HG02938 (cell line): ENCODE data around the gene MEI1.

ENCODE experiments used
- ATAC-seq: cut with Tn5 transposase; IDR thresholded peaks from one replicate; pipeline ENCODE4 v1.9.1; 2021; ENCODE audit warnings: mild to moderate bottlenecking, moderate library complexity; ENCODE audit not compliant: unreplicated experiment

MEI1 gene

DNA sequence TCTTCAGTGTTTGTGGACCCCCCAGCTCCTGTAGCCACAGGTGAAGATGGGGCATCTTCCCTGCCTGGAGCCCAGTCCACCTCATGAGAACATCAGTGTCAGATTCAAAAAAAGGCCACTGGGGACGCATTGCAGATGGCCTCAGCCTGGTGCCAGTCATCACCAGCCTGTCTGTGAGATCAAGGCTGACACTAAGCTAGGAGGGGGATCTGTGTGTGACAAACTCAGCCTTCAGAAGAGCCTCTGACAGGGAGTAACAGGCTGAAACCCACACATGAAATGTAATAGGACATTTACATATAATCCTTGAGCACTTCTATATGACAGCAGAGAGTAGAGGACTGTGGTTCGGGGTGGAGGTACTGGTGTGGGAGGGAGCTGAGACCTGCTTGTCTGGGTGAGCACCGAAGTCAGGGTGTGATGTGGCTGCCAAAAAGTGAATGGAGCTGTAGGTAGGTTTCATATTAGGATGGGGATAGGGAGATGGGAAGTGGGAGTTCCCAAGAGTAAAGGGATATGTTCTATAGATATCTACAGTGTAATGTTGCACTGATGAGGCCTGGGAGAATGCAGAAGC, 80.7 kb downstream of the MEI1 start:
- no peak for ATAC-seq

DNA sequence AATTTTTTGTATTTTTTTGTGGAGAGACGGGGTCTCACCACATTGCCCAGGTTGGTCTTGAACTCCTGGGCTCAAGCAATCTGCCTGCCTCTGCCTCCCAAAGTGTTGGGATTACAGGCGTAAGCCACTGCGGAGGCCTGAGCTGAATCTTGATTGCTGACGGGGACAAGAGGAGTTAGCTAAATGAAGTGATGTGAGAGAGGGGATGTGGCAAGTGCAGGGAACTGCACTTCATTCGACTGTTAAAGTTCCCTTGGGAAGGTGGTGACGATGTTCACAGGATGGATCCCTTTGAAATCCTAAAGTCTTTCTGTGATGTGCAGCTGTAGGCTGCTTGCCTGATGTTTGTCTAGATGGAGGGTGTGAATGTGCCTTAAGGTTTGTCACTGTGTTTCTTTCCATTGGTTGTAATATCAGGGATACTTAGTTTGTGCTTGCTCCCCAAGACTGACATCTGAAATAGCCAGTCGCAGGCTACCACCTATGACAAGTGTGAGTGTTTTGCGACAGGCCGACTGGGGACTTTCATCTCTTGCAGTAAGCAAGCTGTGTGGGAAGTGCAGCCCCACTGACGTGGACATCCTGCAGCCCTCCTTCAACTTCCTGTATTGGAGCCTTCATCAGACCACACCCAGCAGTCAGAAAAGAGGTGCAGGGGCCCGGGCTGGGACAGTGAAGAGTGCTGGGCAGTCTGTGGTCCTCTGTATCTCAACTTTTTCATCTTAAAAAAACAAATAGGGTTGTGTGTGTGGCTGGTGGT, 81.6 kb downstream of the MEI1 start:
- ATAC-seq, result peak; percentile 84

DNA sequence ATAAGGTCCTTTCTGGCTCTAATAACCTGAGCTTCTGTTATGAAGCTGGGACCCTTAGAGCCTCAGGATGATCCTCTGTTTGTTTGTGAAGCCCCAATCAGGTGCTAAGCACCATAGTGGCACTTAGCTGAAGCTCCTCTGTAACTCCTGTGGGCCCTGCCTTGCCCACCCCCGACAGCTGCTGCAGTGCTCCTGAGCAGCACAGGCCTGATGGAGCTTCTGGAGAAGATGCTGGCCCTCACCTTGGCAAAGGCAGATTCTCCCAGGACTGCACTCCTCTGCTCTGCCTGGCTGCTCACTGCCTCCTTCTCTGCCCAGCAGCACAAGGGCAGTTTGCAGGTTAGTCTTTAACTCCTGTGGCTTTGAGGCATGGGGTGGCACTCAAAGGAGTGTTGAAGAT, 82.2 kb downstream of the MEI1 start:
- ATAC-seq, result no peak

GRCh38 chr22:41782316-41782715, 83.0 kb downstream of the MEI1 start:
- no peak for ATAC-seq

GRCh38 chr22:41782751-41783150, 83.4 kb downstream of the MEI1 start:
- no peak for ATAC-seq

DNA sequence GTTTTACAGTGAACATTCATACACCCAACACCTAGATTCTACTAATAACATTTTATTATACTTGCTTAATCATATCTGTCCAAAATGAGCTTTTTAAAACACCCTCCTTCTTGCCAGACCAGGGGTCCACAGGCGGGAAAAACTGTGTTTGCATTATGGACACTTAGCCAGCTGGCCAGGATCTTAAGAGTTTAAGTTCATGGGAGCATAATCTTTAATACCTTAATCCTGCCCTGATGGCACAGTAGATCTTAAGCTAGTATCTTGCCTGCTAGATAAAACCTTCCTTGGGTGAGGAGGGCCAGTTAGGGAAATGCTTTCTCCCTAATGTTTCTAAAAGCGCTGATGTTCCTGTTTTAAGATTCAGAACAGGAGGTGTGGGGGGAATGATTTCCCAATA, 88.0 kb downstream of the MEI1 start:
- ATAC-seq, result no peak

DNA sequence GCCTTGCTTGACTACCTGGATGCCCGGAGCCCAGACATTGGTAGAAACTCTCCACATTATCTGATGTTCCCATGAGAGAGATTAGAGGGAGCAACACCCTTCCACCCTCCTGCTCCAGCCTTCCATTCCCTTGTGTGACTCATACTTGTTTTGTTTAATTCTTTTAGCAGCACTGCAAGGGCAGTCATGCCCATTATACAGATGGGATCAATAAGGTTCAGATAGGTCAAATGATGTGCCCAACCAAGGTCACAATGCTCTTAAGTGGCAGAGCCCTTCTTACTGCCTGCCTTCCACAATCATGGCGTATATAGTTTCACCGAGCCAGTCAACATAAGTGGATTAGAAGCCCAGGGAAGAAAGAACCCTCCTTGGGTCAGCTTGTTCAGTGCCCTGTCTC, 94.6 kb downstream of the MEI1 start:
- ATAC-seq, result no peak

- ATAC-seq, result no peak
Observed at GRCh38 chr22:41798736-41799135, 99.4 kb downstream of the MEI1 start.

DNA sequence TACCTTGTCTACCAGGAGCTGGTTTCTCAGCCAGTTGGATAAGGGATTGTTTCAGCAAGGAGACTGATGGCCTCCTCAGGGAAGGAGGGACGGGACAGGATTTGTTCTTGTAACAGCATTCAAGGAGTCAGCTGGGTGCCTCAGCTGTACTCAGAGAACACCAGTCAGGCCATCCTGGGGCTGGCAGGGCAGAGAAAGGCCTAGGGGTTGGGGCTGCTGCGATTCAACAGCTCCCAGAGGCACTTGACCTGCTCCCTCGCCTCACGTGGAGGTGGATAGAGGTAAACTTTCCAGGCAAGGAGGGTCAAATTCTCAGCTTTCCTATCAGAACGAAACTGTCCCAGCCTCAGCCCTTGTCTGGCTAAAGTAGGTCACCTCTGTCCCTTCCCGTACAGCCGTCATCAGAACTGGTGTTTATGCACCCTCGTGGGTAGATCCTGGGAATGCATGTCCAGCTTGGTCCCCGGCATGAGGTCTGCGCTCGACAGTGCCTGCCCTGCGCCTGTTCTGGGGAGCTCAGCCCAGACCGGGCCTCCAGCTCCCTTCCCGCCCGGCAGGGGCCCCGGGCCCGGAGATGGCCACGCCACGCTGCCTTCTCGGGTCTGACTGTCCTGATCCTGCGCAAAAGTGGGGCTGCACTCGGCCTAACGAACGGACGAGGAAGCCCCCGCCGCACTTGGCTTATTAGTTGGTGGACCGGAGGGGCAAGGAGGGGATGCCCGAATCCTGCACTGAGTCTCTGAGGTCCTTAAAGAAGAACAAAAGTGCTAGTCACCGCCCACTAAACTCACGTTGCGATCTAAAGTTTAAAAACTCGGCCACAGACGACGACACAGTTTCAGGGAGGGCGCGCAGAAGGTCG, 100.4 kb downstream of the MEI1 start:
- ATAC-seq, result peak; percentile 33

DNA sequence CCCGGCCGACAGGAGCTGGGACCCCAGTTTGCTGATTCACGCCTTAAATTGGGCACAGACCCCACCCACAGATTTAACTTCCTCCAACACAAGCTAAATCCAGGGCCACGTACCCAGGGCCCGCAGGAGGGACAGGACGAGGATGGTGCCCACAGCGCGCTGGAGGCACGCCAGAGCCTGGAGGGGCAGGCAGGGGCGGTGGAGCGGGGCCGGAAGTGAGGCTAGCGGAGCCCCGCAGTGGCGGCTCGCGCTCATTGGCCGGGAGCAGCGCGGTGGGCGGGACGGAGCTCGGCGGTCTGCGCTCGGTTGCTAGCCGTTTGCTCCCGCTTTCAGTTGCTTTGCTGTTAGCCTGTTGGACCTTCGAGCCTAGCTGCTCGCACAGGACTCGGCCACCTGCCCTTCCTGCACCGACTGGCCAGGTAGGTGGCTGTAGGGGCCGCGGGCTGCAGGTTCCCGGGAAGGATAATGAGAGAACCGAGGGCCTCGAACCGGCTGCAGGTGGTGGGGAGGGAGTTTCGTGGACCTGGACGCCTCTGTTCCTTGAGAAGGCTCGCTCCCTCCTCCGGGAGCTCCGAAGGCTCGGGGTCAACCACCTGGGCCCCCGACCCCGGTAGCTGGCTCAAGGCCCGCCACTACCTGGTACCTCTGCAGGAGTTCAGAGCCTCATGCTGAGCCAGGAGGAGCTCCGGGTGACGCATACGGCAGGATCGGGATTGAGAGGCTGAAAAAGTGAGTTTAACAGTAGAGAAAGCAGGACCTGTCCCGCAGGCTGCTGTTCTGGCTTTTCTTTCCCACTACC, 101.2 kb downstream of the MEI1 start, which contains the start of gene CCDC134:
CCDC134 (plus strand) TSS at position 332 of the 799 bp plus-strand sequence. CDS start 8,212 bp downstream, outside the sequence.
- peak; percentile 72 for ATAC-seq

DNA sequence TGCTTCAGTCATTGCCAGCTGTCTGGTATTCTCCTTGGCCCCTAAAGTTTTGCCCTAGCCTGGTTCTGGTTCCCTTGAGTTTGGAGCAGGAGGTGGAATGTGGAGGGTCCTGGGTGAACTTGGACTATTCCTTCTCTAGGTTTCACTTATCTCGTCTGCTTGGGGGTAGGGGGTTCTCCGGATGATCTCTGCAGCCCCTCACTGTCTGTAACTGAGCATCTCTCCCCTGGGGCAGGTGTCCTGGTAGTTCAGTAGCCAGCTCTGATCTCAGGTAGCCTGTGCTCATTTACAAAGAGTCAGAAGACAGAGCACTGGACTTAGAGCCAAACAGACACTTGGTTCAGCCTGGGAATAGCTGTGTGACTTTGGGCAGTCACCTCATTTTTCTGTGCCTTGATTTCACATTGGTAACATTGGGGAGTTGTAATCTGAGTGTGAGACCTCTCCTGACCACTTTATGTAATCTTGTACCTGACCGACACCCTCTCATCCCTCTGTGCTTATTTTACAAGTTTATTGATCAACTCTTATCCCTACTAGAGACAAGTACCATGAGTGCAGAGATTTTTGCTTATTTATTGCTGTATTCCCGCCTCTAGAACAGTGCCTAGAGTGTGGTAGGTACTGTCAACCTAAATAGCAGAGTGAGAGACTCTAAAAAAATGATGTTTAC, 102.0 kb downstream of the MEI1 start:
- no peak for ATAC-seq

DNA sequence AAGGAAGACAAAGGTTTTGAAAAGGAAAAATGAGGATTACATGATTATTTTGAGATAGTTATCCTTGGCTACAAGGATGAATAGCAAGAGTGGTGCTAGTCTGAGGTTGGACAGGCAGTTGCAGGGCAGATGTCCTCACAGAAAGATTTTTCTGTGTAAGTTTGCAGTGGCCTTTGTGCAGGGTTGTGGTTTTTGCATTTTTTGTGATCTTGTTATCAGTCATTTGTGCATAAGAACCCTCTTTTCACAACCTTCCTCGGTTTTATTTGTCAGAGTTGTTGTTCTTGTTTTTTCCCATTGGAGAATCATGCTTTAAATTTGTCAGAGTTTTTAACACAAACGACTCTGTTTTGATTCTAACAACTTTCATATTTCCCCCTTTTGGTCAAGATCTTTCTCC, 102.6 kb downstream of the MEI1 start:
- ATAC-seq, result no peak

- ATAC-seq, result no peak
Observed at GRCh38 chr22:41805639-41806038, 106.3 kb downstream of the MEI1 start.

GRCh38 chr22:41808400-41808799, 109.1 kb downstream of the MEI1 start:
- no peak for ATAC-seq

- no peak for ATAC-seq
Observed at GRCh38 chr22:41810022-41810421, 110.7 kb downstream of the MEI1 start.

GRCh38 chr22:41812805-41813545, 113.7 kb downstream of the MEI1 start:
- ATAC-seq, result no peak

- ATAC-seq, result no peak
Observed at GRCh38 chr22:41813726-41814410, 114.6 kb downstream of the MEI1 start.

DNA sequence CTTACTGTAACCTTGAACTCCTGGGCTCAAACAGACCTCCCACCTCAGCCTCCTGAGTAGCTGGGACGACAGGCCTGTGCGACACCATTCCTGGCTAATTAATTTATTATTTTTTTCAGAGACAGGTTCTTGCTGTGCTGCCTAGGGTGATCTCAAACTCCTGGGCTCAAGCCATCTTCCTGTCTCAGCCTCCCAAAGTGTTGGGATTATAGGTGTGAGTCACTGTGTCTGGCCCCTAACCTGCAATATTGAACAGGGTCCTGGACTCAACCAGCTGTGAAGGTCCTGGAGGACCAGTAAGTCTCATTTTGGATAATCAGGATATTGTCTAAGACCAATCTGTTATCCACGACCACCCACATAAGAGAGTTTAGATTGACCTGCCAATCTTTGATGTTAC, 116.4 kb downstream of the MEI1 start:
- ATAC-seq, result no peak

- ATAC-seq, result no peak
Observed at GRCh38 chr22:41816241-41816640, 116.9 kb downstream of the MEI1 start.
